Stomach (tissue), 9 donors: ENCODE measurements around the gene CTSH. TPM values are rescaled to one million over a fixed set of nuclear protein-coding genes. Genes with fewer than 3 reads are reported as not detected.

Experiments used
- DNase-seq, 2 donors: peaks; one replicate each; pipeline versions ENCODE4 v3.0.0 to v3.0.0-alpha.2; 2013 to 2019
- H3K27ac ChIP-seq, 5 donors: fragments of 200-600 bp in 4 of 5; sonication (generic) in 4 of 5; one replicate each; pipeline ENCODE4 v1.5.1; 2013 to 2019; ENCODE audit warnings: mild to moderate bottlenecking in 1 of 5, moderate library complexity in 1 of 5
- H3K27me3 ChIP-seq, 3 donors: fragments of 200-600 bp; sonication (generic); one replicate each; pipeline ENCODE4 v1.5.1; 2017 to 2019; ENCODE audit warnings: mixed run types in 1 of 3
- H3K36me3 ChIP-seq, 4 donors: fragments of 200-600 bp; sonication (generic); 1 replicate in 3 of 4; 2 replicates in 1 of 4; pipeline ENCODE4 v1.5.1; 2016 to 2019
- H3K4me1 ChIP-seq, 4 donors: fragments of 200-600 bp; sonication (generic); one replicate each; pipeline ENCODE4 v1.5.1; 2016 to 2019
- H3K4me3 ChIP-seq, 4 donors: fragments of 200-600 bp; sonication (generic) in 3 of 4; one replicate each; pipeline ENCODE4 v1.5.1; 2016 to 2019; ENCODE audit warnings: mild to moderate bottlenecking in 1 of 4
- H3K9me3 ChIP-seq, 4 donors: fragments of 200-600 bp; sonication (generic); one replicate each; pipeline ENCODE4 v1.5.1; 2016 to 2019
- CTCF ChIP-seq, 7 experiments: fragments of 450-650 bp in 4 of 7; fragments of 200-600 bp in 3 of 7; sonication (generic) in 3 of 7; IDR thresholded peaks; one replicate each; pipeline ENCODE4 v1.5.1; 2016 to 2019; ENCODE audit warnings: antibody characterized with exemption in 7 of 7, control low read depth in 2 of 7, mild to moderate bottlenecking in 1 of 7
- EP300 ChIP-seq: sonication (generic); formaldehyde crosslinking; IDR thresholded peaks from one replicate; pipeline ENCODE4 v1.6.1; 2017; ENCODE audit warnings: antibody characterized with exemption
- POLR2A ChIP-seq, 4 donors: fragments of 450-650 bp; IDR thresholded peaks; one replicate each; pipeline ENCODE4 v1.6.1; 2016; ENCODE audit warnings: antibody characterized with exemption in 4 of 4, control low read depth in 2 of 4, mild to moderate bottlenecking in 1 of 4, moderate library complexity in 1 of 4
- POLR2AphosphoS5 ChIP-seq, 3 donors: sonication (generic); formaldehyde crosslinking; IDR thresholded peaks; one replicate each; pipeline ENCODE4 v1.6.1; 2016; ENCODE audit warnings: antibody characterized with exemption in 3 of 3
- WGBS, 5 donors: extraction: QIAGEN DNeasy Blood & Tissue Kit in 3 of 5; methylation state at CpG; one replicate each; pipeline versions ENCODE4 v1.1.5 to v1.1.7; 2013 to 2018; 5-methylcytosine and 5-hydroxymethylcytosine counted together
- intact Hi-C: fragments of 100-400 bp; cut with DNase I; formaldehyde crosslinking; loops from one replicate; pipeline ENCODE4 v1.15.1; 2023; ENCODE audit warnings: low total_unique reads
- polyA plus RNA-seq, 3 donors: library from polyadenylated mRNA; stranded (reverse); fragments of 200-250 nt; gene quantifications; one replicate each; pipeline ENCODE4 v1.2.3, GENCODE V29; 2013
- total RNA-seq, 5 donors: library from RNA; depleted of rRNA; stranded (reverse); fragments of >200 nt; gene quantifications; one replicate each; pipeline versions ENCODE4 v1.1.0 to v1.2.3, GENCODE V29; 2014 to 2016
- donor health status: healthy with polysubstance abuse.
- donor health status: Bipolar disorder and iron deficiency.
- donor health status: healthy.

The CTSH gene
- total and polyA plus RNA-seq, 8 donors = 79.3 to 386 (median 187) TPM

DNA sequence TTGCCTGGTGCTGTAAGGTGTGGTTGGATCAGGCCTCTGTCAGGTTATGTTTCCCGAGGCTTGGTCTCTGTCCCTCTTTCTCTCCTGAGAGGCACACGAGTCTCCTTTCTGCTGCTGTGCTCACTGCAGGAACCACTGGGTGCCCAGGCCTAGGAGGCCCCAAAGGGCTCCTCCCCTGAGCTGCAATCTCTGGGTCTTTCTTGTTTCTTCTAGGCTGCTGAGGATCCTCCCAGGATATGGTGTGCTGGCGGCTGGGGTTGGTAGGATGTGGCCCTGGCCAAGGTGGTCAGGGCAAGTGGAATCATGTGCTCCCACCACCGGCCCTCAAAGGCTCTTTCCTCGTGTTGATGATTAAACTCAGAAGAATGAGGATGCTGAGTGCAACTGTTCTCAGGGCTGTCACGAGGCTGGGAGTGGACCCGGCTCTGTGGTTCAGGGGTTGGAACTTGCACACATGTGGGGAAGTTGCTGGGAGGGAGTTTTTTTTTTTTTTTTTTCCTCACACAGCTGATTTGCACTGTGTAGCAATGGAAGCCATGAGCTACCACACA lies 43.6 kb upstream of the CTSH start:
- no peaks in the 10 kb centered on the region for H3K9me3 ChIP-seq
- peak overlapping the region in 4 of 5 donors; percentile 27 to 83 (median 70) for H3K27ac ChIP-seq
- H3K4me3 ChIP-seq = no peak overlapping the region
- peaks cover 15 to 45% (median 28%) of the 10 kb centered on the region in 4 donors for H3K4me1 ChIP-seq
- no peaks in the 10 kb centered on the region for H3K27me3 ChIP-seq
- peak; percentile 64 to 91 for DNase-seq
- 17 to 28% (median 23%) methylated on average over 7 of the region's 7 CpGs for WGBS, 5 donors
- TF ChIP-seq POLR2AphosphoS5 (IDR thresholded peaks at IDR 0.05) (peak in 1 of 3 donors; percentile 82), CTCF (IDR thresholded peaks at IDR 0.05) (no peak)
- intact Hi-C loops = no loop called here
- no peaks in the 10 kb centered on the region for H3K36me3 ChIP-seq

DNA sequence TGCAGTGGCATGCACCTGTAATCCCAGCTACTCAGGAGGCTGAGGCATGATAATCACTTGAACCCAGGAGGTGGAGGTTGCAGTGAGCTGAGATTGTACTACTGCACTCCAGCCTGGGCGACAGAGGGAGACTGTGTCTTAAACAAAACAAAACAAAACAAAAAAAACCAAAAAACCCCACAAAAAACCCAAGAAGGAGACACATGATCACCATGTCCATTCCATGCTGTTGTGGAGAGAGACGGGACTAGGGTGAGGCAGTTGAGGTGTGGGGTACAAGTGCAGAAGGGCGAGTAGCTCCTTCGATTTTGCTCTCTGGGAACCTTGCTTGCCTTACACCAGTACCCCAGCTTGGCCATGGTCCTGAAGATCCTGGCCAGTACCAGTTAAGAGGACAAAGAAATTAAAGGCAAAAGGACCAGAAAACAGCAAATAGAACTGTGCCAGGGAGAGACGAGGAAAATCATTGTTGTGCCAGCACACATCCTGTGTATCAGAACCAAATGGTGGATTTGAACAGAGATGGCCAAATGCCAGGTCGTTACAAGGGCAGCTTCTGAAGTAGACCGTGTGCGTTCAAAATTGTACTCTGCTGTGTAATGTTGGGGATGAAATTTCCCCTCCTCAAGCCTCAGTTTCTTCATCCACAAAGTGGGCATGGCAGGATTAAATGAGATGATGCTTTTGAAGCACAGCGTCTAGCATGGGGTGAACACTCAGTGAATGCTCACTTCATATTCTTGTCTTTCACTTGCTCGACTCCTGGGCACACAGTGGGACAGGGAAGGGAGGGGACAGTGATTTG lies 42.9 kb upstream of the CTSH start:
- no peaks in the 10 kb centered on the region for H3K27me3 ChIP-seq
- H3K4me1 ChIP-seq = peaks cover 15 to 45% (median 28%) of the 10 kb centered on the region in 4 donors
- no peak for TF ChIP-seq POLR2A (IDR thresholded peaks at IDR 0.05)
- no peak for TF ChIP-seq EP300
- no peak for TF ChIP-seq POLR2AphosphoS5 (IDR thresholded peaks at IDR 0.05)
- no peak for TF ChIP-seq CTCF (IDR thresholded peaks at IDR 0.05)
- H3K36me3 ChIP-seq = no peaks in the 10 kb centered on the region
- WGBS, 5 donors = 56 to 75% (median 64%) methylated on average over 10 of the region's 10 CpGs
- no peak for DNase-seq
- H3K9me3 ChIP-seq = no peaks in the 10 kb centered on the region
- no peak overlapping the region for H3K4me3 ChIP-seq
- intact Hi-C loops = no loop called here
- H3K27ac ChIP-seq = peak overlapping the region in 4 of 5 donors; percentile 27 to 83 (median 70)

- peaks cover 15 to 34% (median 25%) of the 10 kb centered on the region in 4 donors for H3K4me1 ChIP-seq
- no peak overlapping the region for H3K27ac ChIP-seq
- intact Hi-C loops = no loop called here
- no peaks in the 10 kb centered on the region for H3K27me3 ChIP-seq
- WGBS, 5 donors = 68 to 80% (median 73%) methylated on average over 6 of the region's 6 CpGs
- H3K4me3 ChIP-seq = no peak overlapping the region
- DNase-seq = no peak
- TF ChIP-seq CTCF (IDR thresholded peaks at IDR 0.05) (no peak), POLR2AphosphoS5 (IDR thresholded peaks at IDR 0.05) (no peak), EP300 (no peak), POLR2A (IDR thresholded peaks at IDR 0.05) (no peak)
- H3K9me3 ChIP-seq = no peaks in the 10 kb centered on the region
- H3K36me3 ChIP-seq = no peaks in the 10 kb centered on the region
Observed at GRCh38 chr15:78985859-78986475, 41.1 kb upstream of the CTSH start.

- H3K27ac ChIP-seq = no peak overlapping the region
Observed at GRCh38 chr15:78984041-78984440, 39.2 kb upstream of the CTSH start.

More at GRCh38 chr15:78984041-78984440, 39.2 kb upstream of the CTSH start:
- WGBS, 5 donors = 83 to 100% (median 94%) methylated on average over 1 of the region's 1 CpG
- Histone ChIP-seq H3K4me3 (no peak overlapping the region), H3K4me1 (peaks cover 8 to 18% (median 14%) of the 10 kb centered on the region in 4 donors), H3K27me3 (no peaks in the 10 kb centered on the region), H3K36me3 (no peaks in the 10 kb centered on the region), H3K9me3 (no peaks in the 10 kb centered on the region)
- DNase-seq = no peak
- intact Hi-C loops = no loop called here
- TF ChIP-seq POLR2AphosphoS5 (IDR thresholded peaks at IDR 0.05) = no peak
- TF ChIP-seq POLR2A (IDR thresholded peaks at IDR 0.05) = no peak
- TF ChIP-seq CTCF (IDR thresholded peaks at IDR 0.05) = no peak
- TF ChIP-seq EP300 = no peak
